GM12874 (cell line): ENCODE measurements around the gene TRIM24.

Source experiments
- TF ChIP-seq, protein P1 (sequence below): IDR thresholded peaks from 2 replicates; pipeline ENCODE4 v1.5.1; 2011; ENCODE audit warnings: low read depth, mild to moderate bottlenecking, control low read depth, low read length, moderate library complexity; ENCODE audit not compliant: insufficient read depth

Gene TRIM24

DNA sequence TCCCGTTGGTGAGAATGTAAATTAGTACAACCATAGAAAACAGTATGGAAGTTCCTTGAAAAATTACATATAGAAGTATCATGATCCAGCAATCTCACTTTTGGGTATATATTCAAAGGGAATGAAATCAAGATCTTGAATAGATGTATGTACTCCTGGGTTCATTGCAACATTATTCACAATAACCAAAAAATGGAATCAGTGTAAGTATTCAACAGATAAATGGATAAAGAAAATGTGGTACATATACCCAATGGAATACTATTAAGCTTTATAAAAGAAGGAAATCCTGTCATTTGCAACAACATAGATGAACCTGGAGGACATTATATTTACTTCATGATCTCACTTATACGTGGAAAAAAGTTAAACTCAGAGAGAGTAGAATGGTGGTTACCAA, 86.8 kb downstream of the TRIM24 start:
- TF ChIP-seq, protein P1, sequence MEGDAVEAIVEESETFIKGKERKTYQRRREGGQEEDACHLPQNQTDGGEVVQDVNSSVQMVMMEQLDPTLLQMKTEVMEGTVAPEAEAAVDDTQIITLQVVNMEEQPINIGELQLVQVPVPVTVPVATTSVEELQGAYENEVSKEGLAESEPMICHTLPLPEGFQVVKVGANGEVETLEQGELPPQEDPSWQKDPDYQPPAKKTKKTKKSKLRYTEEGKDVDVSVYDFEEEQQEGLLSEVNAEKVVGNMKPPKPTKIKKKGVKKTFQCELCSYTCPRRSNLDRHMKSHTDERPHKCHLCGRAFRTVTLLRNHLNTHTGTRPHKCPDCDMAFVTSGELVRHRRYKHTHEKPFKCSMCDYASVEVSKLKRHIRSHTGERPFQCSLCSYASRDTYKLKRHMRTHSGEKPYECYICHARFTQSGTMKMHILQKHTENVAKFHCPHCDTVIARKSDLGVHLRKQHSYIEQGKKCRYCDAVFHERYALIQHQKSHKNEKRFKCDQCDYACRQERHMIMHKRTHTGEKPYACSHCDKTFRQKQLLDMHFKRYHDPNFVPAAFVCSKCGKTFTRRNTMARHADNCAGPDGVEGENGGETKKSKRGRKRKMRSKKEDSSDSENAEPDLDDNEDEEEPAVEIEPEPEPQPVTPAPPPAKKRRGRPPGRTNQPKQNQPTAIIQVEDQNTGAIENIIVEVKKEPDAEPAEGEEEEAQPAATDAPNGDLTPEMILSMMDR: no peak

DNA sequence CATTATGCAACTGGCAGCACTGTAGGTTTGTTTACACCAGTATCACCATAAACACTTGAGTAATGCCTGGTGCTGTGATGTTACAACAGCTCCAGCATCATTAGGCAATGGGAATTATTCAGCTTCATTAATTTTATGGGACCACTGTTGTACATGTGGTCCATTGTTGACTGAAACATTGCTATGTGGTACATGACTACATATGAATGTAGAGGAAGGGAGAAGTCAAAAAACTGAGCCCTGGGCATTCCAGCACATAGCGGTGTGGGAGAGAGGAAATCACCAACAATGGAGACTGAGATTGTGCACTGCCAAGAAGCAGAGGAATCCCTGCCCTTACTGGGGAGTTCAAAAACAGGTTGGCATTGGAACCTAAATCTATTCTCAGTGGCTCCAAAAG, 89.0 kb downstream of the TRIM24 start:
- TF ChIP-seq, protein P1: no peak

DNA sequence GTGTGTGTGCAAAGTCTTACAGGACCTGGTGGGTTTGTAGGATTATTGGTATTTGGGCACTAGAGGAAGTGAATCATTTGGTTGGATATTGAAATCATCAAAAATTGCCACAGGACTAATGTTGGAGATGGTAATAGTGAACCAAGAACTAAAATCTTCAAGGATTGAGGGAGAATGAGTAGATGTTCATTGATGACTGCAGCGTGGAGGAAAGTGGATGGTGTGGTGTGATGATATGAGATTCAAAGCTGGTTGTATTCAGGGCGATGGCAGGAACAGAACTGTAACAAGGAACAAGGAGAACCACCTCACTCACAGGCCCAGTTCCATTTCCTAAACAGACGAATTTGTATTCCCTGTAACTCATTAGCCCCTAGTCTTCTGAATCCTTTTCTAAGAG, 90.3 kb downstream of the TRIM24 start:
- TF ChIP-seq, protein P1: no peak

DNA sequence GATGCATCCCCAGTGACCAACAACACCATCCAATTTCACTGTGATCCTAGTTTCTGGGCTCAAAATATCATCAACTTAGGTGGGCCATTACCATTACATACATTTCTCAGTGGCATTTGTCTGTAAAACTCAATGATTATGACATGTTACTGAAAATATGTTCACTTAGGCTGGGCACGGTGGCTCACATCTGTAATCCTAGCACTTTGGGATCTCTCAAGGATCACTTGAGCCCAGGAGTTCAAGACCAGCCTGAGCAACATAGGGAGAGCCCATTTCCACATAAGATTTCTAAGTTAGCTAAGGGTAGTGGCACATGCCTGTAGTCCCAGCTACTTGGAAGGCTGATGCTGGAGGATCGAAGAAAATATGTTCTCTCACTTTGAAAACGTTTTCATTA, 91.0 kb downstream of the TRIM24 start:
- TF ChIP-seq, protein P1: no peak

DNA sequence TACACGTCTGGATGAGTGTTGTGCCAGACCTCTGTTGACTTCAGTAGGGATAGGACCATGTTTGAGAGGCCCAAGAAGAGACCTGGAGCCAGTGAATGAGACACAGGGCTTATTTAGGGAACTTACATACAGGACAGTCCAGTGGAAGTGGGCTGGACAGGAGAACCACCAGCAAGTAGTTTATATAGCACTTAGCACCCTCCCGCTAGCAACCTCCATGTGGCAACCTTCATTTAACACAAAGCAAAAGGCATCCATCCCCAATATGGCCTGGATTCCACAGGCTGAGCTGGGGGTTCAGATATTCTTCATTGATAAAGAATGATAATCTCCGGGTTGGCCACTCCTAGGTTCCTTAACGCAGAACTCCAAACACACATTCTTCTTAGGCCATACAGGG, 93.7 kb downstream of the TRIM24 start:
- TF ChIP-seq, protein P1: no peak

DNA sequence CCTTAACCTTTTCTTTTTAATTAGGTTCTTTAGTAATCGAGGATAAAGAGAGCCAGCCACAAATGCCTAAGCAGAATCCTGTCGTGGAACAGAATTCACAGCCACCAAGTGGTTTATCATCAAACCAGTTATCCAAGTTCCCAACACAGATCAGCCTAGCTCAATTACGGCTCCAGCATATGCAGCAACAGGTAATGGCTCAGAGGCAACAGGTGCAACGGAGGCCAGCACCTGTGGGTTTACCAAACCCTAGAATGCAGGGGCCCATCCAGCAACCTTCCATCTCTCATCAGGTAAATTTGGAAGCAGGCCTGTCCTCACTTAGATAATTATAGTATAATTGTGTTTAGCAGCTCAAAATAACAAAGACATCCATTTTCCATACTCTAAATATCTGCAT, 94.6 kb downstream of the TRIM24 start:
- TF ChIP-seq, protein P1: no peak

DNA sequence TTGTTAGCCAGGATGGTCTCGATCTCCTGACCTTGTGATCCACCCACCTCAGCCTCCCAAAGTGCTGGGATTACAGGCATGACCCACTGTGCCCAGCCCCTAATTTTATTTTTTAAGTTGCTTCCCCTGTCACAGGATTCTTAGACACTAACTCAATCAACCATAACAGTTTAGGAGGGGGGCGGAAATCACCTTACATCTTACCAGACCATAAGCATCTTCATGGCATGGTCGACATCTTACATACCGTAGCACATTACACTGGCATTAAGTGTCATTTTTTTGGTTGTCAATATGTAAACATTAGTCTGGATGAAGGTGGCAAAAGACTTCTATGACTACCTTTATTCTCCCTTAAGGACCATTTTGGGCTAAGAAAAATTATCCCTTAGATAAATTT, 95.6 kb downstream of the TRIM24 start:
- TF ChIP-seq, protein P1: no peak
